ENCODE results near the gene PNPLA7. TPM values are rescaled to one million over a fixed set of nuclear protein-coding genes. Genes with fewer than 3 reads are reported as not detected.
A peak's percentile ranks its signal among the peaks of the same experiment; 100 is the strongest.
"Not testable (repeated sequence)": the region's sequence is repeated elsewhere in the genome, so short reads cannot be mapped to it uniquely, and the experiment has no call there.

Gene PNPLA7
- total and polyA plus RNA-seq, 7 donors = 1.8 to 12.2 (median 8.2) TPM

DNA sequence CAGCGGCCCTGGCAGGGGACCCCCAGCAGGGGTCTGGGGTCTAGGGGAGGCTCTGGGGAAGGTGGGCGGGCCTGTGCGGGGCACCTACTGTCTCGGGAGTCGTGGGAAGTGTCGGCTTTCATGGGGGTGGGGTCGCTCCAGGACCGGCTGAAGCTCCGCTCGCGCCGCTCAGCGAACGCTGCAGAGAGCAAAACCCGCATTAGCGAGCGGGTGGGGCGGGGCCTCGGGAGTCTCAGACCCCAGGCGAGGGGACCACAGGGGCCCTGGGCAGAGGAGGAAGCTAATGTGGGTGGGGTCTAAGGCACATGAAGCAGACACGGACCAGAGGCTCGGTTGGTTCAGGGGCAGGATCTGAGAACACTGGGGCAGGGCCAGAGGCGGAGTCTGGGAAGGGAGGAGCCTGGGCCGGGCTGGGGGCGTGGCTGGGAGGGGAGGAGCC lies 96.5 kb downstream of the PNPLA7 start:
- peaks cover 0 to 39% (median 32%) of the 10 kb centered on the region in 4 donors for H3K4me1 ChIP-seq
- DNase-seq = peak; percentile 93
- H3K4me3 ChIP-seq = peak overlapping the region; percentile 23 to 59 (median 43)
- H3K27ac ChIP-seq = peak overlapping the region in 1 of 4 donors; percentile 45
- intact Hi-C loops (cut with DNase I) = loop anchor here (10.0 kb wide), 1 partner anchor 151 kb away; the partner anchor contains the start of gene ARRDC1
- H3K36me3 ChIP-seq = peaks cover 0 to 23% (median 9%) of the 10 kb centered on the region in 4 donors
- H3K27me3 ChIP-seq = no peaks in the 10 kb centered on the region
- no peak for TF ChIP-seq POLR2A (IDR thresholded peaks at IDR 0.05)
- TF ChIP-seq EP300 (IDR thresholded peaks at IDR 0.05) = no peak
- TF ChIP-seq, protein P1, sequence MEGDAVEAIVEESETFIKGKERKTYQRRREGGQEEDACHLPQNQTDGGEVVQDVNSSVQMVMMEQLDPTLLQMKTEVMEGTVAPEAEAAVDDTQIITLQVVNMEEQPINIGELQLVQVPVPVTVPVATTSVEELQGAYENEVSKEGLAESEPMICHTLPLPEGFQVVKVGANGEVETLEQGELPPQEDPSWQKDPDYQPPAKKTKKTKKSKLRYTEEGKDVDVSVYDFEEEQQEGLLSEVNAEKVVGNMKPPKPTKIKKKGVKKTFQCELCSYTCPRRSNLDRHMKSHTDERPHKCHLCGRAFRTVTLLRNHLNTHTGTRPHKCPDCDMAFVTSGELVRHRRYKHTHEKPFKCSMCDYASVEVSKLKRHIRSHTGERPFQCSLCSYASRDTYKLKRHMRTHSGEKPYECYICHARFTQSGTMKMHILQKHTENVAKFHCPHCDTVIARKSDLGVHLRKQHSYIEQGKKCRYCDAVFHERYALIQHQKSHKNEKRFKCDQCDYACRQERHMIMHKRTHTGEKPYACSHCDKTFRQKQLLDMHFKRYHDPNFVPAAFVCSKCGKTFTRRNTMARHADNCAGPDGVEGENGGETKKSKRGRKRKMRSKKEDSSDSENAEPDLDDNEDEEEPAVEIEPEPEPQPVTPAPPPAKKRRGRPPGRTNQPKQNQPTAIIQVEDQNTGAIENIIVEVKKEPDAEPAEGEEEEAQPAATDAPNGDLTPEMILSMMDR (IDR thresholded peaks at IDR 0.05) = no peak
- TF ChIP-seq POLR2AphosphoS5 (IDR thresholded peaks at IDR 0.05) = no peak
- 18 to 26% methylated on average over 25 of the region's 25 CpGs for WGBS, 2 donors
- no peaks in the 10 kb centered on the region for H3K9me3 ChIP-seq

DNA sequence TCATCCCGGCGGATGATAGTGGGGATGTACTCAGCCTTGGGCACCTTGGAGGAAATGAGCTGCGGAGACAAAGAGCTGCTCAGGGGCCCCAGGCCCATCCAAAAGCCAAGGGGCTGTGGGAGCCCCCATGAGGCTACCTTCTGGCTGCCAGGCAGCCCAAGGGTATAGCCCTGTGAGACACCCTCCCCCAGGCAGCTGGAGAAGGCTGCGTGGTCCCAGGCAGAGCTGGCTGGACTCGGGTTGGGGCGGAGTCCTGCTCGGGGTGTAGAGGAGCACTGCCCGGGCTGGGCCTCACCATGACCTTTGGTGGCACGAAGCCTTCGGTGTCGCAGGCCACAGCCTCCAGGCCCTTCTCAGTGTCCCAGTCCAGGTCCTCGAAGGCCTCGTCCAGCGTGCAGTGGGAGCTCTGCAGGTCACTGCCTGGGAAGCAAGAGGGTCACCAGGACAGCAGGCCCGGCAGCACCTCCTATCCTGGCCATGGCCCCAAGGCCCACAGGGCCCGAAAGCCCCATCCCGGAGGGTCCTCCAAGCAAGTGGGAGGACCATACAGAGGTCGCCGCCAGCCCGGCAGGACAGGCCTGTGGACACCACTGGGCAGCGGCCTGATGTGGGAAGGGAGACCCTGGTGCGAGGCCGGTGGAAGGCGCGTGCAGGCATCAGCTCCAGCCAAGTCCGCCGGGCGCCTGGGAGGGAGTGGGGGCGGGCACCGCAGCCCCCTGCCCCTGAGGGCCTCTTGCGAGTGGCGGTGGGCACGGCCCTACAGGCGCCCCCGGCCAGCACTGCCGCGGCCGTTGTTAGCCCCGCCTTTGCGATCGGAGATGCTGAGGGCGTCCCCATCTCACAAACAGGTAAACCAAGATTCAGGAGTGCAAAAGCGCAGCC lies 97.2 kb downstream of the PNPLA7 start:
- Histone ChIP-seq H3K27ac (peak overlapping the region in 1 of 4 donors; percentile 45), H3K36me3 (peaks cover 0 to 24% (median 9%) of the 10 kb centered on the region in 4 donors), H3K27me3 (no peaks in the 10 kb centered on the region), H3K9me3 (no peaks in the 10 kb centered on the region), H3K4me1 (peaks cover 0 to 33% (median 25%) of the 10 kb centered on the region in 4 donors), H3K4me3 (peak overlapping the region; percentile 23 to 59 (median 43))
- peak; percentile 69 for DNase-seq
- WGBS, 2 donors = 83 to 84% methylated on average over 43 of the region's 43 CpGs
- intact Hi-C loops (cut with DNase I) = loop anchor here (10.0 kb wide), 1 partner anchor 152 kb away; the partner anchor contains the start of gene ARRDC1
- TF ChIP-seq POLR2AphosphoS5 (IDR thresholded peaks at IDR 0.05) (no peak), POLR2A (IDR thresholded peaks at IDR 0.05) (no peak), EP300 (IDR thresholded peaks at IDR 0.05) (no peak)
- TF ChIP-seq, protein P1 (IDR thresholded peaks at IDR 0.05) = no peak

DNA sequence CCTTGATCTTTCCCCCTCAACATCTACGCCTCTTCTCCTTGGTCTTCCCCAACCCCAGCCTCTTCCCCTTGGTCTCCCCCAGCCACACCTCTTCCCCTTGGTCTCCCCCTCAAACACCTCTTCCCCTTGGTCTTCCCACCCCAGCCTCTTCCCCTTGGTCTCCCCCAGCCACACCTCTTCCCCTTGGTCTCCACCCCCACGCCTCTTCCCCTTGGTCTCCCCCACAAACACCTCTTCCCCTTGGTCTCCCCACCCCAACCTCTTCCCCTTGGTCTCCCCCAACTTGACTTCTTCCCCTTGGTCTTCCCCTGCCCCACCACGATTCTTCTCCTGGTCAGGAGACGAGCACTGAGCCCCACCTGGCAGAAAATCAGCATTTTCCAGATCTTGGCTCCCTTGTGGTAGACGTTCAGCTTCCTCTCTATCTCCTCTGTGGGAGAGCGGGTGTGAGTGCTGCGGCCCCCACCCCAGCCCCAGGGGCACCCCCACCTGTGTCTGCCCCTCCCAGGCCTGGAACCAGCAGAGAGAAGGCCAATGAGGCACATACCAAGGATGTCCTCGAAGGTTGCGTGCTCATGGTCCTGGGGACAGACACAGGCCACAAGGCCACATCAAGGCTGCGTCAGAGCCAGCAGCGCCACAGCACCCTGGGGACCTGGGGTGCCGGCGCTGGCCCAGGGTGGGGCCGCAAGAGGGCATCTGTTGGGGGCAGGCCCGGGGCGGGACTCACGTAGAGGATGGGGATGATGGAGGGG lies 98.0 kb downstream of the PNPLA7 start:
- Histone ChIP-seq H3K4me1 (peaks cover 0 to 25% (median 19%) of the 10 kb centered on the region in 4 donors), H3K9me3 (no peaks in the 10 kb centered on the region), H3K27me3 (no peaks in the 10 kb centered on the region), H3K27ac (no peak overlapping the region), H3K4me3 (no peak overlapping the region), H3K36me3 (peaks cover 0 to 21% (median 9%) of the 10 kb centered on the region in 4 donors)
- TF ChIP-seq POLR2AphosphoS5 (IDR thresholded peaks at IDR 0.05) = no peak
- no peak for TF ChIP-seq POLR2A (IDR thresholded peaks at IDR 0.05)
- TF ChIP-seq, protein P1 (IDR thresholded peaks at IDR 0.05) = no peak
- TF ChIP-seq EP300 (IDR thresholded peaks at IDR 0.05) = no peak
- WGBS, 2 donors = 87 to 93% methylated on average over 17 of the region's 17 CpGs
- DNase-seq = peak; percentile 61
- intact Hi-C loops (cut with DNase I) = loop anchor here (10.0 kb wide), 1 partner anchor 153 kb away; the partner anchor contains the start of gene ARRDC1

DNA sequence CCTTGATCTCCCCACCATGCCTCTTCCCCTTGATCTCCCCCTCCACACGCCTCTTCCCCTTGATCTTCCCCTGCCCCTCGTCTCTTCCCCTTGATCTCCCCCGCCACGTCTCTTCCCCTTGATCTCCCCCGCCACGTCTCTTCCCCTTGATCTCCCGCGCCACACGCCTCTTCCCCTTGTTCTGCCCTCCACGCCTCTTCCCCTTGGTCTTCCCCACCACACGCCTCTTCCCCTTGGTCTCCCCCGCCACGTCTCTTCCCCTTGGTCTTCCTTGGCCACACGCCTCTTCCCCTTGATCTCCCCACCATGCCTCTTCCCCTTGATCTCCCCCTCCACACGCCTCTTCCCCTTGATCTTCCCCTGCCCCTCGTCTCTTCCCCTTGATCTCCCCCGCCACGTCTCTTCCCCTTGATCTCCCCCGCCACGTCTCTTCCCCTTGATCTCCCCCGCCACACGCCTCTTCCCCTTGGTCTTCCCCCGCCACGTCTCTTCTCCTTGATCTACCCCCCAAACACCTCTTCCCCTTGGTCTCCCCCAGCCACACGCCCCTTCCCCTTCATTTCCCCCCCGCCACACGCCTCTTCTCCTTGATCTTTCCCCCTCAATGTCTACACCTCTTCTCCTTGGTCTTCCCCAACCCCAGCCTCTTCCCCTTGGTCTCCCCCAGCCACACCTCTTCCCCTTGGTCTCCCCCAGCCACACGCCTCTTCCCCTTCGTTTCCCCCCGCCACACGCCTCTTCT lies 98.8 kb downstream of the PNPLA7 start:
- Histone ChIP-seq H3K4me1 (peaks cover 0 to 22% (median 19%) of the 10 kb centered on the region in 4 donors), H3K36me3 (peaks cover 0 to 13% (median 9%) of the 10 kb centered on the region in 4 donors)
- not testable (repeated sequence) for H3K27ac ChIP-seq, H3K4me3 ChIP-seq, H3K9me3 ChIP-seq, H3K27me3 ChIP-seq, DNase-seq
- 47 to 91% methylated on average over 13 to 23 of the region's 31 CpGs for WGBS, 2 donors
- intact Hi-C loops (cut with DNase I) = loop anchor here (10.0 kb wide), 1 partner anchor 153 kb away; the partner anchor contains the start of gene ARRDC1

DNA sequence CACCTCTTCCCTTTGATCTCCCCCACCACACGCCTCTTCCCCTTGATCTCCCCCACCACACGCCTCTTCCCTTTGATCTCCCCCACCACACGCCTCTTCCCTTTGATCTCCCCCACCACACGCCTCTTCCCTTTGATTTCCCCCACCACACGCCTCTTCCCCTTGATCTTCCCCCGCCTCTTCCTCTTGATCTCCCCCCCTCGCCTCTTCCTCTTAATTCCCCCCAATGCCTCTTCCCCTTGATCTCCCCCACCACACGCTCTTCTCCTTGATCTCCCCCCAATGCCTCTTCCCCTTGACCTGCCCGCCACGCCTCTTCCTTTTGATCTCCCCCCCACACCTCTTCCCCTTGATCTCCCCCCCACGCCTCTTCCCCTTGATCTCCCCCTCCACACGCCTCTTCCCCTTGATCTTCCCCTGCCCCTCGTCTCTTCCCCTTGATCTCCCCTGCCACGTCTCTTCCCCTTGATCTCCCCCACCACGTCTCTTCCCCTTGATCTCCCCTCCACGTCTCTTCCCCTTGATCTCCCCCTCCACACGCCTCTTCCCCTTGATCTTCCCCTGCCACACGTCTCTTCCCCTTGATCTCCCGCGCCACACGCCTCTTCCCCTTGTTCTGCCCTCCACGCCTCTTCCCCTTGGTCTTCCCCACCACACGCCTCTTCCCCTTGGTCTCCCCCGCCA lies 99.5 kb downstream of the PNPLA7 start:
- DNase-seq, H3K27ac ChIP-seq, H3K4me3 ChIP-seq, H3K27me3 ChIP-seq, H3K9me3 ChIP-seq: not testable (repeated sequence)
- H3K4me1 ChIP-seq = peaks cover 0 to 23% (median 19%) of the 10 kb centered on the region in 4 donors
- 58 to 89% methylated on average over 22 to 23 of the region's 24 CpGs for WGBS, 2 donors
- peaks cover 0 to 13% (median 9%) of the 10 kb centered on the region in 4 donors for H3K36me3 ChIP-seq
- intact Hi-C loops (cut with DNase I) = loop anchor here (10.0 kb wide), 1 partner anchor 154 kb away; the partner anchor contains the start of gene ARRDC1
